Measurements from ENCODE around the gene ASS1.
"Not testable (repeated sequence)": the region's sequence is repeated elsewhere in the genome, so short reads cannot be mapped to it uniquely, and the experiment has no call there.

ASS1 gene

GRCh38 chr9:130444565-130445221 is at the start of gene ASS1:
Gene ASS1, plus strand, starts transcription at chr9:130444961. Its CDS starts 7,268 bp downstream, at chr9:130452229.
- DNase-seq = peak; percentile 61

GRCh38 chr9:130395810-130396435 is 48.8 kb upstream of the ASS1 start:
- DNase-seq = no peak

- DNase-seq = no peak
These were observed 48.2 kb upstream of the ASS1 start for GRCh38 chr9:130396581-130396980.

GRCh38 chr9:130398487-130399240 is 46.1 kb upstream of the ASS1 start:
- DNase-seq = no peak

- no peak for DNase-seq
These were observed 45.0 kb upstream of the ASS1 start for GRCh38 chr9:130399768-130400167.

GRCh38 chr9:130400870-130401269 is 43.9 kb upstream of the ASS1 start:
- no peak for DNase-seq

GRCh38 chr9:130401742-130402141 is 43.0 kb upstream of the ASS1 start:
- DNase-seq = not testable (repeated sequence)

- DNase-seq = no peak
These were observed 42.5 kb upstream of the ASS1 start for GRCh38 chr9:130402243-130402642.

GRCh38 chr9:130402645-130403440 is 41.9 kb upstream of the ASS1 start:
- DNase-seq = no peak

GRCh38 chr9:130405657-130406257 is 39.0 kb upstream of the ASS1 start:
- no peak for DNase-seq

GRCh38 chr9:130406278-130406895 is 38.4 kb upstream of the ASS1 start:
- DNase-seq = no peak

GRCh38 chr9:130407916-130408663 is 36.7 kb upstream of the ASS1 start:
- no peak for DNase-seq

GRCh38 chr9:130408669-130409068 is 36.1 kb upstream of the ASS1 start:
- no peak for DNase-seq

GRCh38 chr9:130409246-130409645 is 35.5 kb upstream of the ASS1 start:
- DNase-seq = no peak

- DNase-seq = no peak
These were observed 34.3 kb upstream of the ASS1 start for GRCh38 chr9:130410443-130410842.

- DNase-seq = no peak
These were observed 33.2 kb upstream of the ASS1 start for GRCh38 chr9:130411566-130411915.

- no peak for DNase-seq
These were observed 30.6 kb upstream of the ASS1 start for GRCh38 chr9:130414081-130414731.

GRCh38 chr9:130414910-130415746 is 29.6 kb upstream of the ASS1 start:
- no peak for DNase-seq

GRCh38 chr9:130417602-130418001 is 27.2 kb upstream of the ASS1 start:
- no peak for DNase-seq

- no peak for DNase-seq
These were observed 26.0 kb upstream of the ASS1 start for GRCh38 chr9:130418776-130419175.

All from CD4-positive, alpha-beta T cell treated with Interleukin-6 for 4 hours (primary cell).